DND-41 (cell line): ENCODE results near the gene KRTAP2-4.

Source experiments
- EZH2 ChIP-seq: IDR thresholded peaks from 3 replicates; pipeline ENCODE4 v1.6.1; 2012; ENCODE audit warnings: borderline replicate concordance, low read depth, mild to moderate bottlenecking, moderate library complexity, low read length, inconsistent platforms; ENCODE audit not compliant: severe bottlenecking
- TF ChIP-seq, protein P1 (sequence below): IDR thresholded peaks from 2 replicates; pipeline ENCODE4 v1.5.1; 2012; ENCODE audit warnings: borderline replicate concordance, low read length, moderate library complexity, mild to moderate bottlenecking; ENCODE audit not compliant: poor library complexity, severe bottlenecking; ENCODE audit errors: extremely low read depth

DNA sequence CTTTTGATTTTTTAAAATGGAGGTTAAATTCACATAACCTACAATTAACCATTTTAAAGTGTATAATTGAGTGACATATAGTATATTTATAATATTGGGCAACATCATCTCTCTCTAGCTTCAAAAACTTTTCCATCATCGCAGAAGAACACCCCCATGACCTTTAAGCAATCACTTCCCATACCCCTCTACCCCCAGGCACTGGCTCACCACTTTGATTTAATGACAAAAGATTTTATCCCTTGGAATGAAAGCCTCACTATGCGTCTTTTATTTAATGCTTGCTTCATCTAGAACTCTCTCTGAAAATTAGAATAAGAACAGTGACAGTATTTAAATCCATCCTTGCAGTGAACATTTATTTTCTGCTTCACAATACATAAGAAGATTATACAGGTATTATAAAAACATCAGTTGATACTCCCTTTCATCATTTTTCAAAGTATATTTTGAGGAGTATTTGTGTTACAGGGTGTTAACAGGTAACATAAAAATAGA is 27.8 kb downstream of the KRTAP2-4 start:
- no peak for TF ChIP-seq EZH2
- TF ChIP-seq, protein P1, sequence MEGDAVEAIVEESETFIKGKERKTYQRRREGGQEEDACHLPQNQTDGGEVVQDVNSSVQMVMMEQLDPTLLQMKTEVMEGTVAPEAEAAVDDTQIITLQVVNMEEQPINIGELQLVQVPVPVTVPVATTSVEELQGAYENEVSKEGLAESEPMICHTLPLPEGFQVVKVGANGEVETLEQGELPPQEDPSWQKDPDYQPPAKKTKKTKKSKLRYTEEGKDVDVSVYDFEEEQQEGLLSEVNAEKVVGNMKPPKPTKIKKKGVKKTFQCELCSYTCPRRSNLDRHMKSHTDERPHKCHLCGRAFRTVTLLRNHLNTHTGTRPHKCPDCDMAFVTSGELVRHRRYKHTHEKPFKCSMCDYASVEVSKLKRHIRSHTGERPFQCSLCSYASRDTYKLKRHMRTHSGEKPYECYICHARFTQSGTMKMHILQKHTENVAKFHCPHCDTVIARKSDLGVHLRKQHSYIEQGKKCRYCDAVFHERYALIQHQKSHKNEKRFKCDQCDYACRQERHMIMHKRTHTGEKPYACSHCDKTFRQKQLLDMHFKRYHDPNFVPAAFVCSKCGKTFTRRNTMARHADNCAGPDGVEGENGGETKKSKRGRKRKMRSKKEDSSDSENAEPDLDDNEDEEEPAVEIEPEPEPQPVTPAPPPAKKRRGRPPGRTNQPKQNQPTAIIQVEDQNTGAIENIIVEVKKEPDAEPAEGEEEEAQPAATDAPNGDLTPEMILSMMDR = no peak
